HG03342 (cell line): Measurements from ENCODE around the gene PDE4B.

Experiments used
- ATAC-seq: cut with Tn5 transposase; IDR thresholded peaks from one replicate; pipeline ENCODE4 v1.9.1; 2021; ENCODE audit warnings: mild to moderate bottlenecking, moderate library complexity; ENCODE audit not compliant: unreplicated experiment

Gene PDE4B

DNA sequence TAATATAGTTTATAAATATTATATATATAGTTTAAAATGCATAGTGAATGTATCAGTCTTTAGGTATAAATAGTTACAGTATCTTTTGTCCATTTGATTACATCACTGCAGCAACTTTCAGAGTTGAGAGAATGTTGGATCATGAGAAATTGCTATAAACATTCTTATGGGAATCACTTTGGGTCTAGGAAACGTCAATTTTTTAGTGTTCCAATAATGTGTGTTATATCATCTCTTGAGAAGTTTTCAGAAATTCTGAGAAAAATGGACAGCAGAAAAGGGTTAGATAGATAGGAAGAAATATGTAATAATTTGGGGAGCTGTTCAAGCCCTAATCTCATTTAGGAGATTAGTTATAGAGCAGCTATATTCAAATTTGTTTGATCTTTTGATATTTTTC, 556.1 kb downstream of the PDE4B start:
- no peak for ATAC-seq

DNA sequence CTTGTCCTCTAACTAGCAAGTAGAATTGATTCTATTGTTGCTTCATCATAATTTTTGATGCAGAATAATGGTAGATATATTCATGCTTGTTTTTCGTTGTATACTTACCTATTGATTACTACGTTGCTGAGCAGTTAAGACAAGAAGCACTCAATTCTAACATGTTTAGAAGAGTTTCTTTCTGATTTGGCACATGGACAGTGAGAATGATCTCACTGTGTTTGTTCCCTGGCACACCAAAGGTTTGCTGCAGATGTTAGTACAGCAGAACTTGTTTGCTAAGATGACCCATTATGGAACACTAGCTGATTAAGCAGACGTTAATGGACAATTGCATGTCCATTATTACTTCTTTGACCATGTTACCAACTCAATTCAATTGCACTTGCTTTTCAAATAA, 556.5 kb downstream of the PDE4B start:
- ATAC-seq: no peak

DNA sequence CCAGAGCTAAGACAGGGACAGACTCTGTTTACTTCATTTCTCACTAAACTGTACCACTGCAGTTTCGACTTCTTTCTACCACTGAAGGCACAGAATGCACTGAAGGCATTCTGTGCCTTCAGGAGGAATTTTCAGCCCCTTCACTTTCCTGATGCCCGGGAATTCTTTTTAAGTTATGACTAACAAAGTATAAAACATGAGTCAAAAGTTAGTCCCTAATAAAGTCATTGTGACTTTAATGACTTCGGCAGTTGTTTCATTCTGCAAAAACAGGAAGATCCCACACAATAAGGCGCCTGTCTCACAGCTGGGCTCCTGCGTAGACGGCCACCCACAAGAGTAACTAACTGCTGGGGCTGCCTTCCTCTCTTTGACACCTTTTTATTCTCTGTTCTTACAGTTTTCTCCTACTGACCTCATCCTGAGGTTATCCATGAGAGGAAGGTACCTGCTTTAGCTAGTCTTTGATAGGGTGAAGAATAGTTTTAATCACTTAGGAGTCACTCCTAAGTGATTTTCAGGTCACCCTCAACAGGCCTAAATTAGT, 557.4 kb downstream of the PDE4B start:
- peak; percentile 60 for ATAC-seq

DNA sequence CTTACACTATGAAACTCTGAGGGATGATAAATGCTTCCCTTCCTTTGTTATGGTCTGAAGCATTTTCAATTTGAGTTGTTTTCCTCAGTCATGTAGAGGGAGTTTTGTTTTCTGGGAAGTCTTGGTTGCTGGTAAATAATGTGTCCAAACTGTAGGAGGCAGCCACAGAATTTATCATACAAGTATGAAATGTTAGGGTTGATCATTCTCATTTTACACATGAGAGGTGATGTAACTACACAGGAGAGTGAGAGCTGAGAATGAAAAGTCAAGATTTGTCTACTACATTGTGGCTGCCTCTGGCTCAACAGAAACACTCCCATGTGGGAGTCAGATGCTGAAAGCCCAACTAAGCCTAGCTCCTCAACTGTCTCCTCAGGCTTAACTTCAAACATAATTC, 558.8 kb downstream of the PDE4B start:
- ATAC-seq: peak; percentile 32

DNA sequence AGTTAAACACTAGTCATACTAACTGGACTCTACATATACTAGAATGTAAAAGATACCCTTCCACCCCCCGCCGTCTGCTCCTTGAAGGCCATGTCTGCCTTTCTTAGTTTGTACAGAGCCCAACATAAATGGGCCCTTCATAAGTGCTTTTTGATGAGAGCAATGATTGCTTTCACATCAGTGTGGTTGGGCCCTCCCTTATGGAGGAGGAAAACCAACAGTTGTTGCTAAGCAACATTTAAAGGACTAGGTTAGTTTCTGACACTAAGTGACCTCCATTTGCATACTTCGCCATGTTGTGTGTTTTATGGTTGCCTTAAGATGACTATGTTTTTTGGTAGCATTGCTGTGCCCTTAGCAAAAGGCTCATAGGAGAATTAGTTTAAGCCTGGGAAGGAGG, 559.2 kb downstream of the PDE4B start:
- ATAC-seq: peak; percentile 71

DNA sequence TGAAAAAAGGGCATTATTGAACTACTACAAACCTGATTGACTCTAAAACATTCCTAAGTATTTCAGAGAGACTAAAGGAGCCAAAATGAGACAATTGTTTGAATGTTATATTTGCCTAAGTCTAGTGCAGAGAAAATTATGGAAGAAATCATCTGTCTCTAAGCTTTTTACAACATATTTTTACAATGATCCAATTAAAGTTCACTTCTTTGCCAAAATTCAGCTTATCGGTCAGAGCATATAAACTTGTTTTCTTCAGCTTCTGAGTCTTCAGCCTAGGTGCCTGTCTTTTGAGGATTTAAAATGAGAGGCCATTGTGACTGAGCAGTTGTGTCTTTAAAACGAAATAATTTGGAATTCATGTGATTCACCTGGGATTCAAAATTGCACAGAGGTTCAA, 560.1 kb downstream of the PDE4B start:
- ATAC-seq: no peak

DNA sequence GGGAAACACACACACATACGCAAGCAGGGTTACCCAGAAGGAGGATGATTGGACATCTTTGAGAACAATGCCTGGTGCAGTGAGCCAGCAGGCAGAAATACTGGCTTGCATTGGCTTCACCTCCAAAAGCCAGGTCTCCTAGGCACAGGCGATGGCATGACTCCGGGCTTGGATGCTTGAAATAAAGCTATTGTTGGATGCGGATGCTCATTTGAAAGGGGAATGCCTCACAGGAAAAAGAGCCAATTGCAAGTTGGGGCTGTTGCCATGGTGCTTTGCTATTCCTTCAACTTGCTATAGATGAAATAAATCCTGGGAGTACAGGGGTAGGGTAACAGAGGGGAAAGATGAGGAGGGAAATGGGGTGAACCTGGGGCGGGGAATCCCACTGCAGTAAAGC, 560.6 kb downstream of the PDE4B start:
- ATAC-seq: no peak

DNA sequence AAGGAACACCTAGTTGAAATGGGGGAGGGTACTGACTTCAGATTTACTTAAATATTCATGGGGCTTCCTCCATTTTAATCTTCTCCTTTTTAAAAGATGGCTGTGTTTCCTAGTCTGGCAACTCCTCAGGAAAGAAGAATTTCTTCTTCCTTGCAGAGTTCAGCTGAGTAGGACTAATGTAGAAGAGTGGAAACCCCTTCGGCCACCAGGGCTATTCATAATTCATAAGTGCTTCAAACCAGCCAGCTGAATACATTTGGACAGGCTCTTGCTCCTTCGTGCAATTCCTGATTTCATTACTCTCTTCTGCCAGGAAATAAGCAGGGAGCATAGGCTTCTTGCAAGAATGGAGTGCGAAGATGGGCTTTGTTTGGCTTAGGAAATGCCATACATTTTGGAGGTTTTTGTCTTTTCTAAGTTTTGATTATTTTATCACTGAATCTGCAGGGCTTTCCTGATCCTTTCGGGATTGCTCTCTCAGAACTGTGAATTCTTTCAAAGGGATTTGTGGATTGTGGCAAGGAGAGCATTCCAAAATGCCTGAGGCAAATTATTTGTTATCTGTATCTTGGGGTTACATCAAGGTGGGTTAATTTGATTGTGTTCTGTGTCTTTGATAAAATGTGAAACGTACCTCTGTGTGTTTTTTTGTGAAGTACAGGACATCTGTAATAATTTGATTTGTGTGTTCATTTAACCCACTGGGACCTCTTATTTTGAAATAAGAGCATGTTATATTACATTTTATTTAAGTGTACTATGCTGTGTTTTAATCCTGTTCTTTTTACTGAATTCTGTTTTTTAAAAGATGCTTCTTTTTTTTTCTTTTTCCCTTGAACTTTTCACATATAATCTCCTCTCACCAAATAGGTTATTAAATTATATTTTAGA, 561.9 kb downstream of the PDE4B start:
- no peak for ATAC-seq

DNA sequence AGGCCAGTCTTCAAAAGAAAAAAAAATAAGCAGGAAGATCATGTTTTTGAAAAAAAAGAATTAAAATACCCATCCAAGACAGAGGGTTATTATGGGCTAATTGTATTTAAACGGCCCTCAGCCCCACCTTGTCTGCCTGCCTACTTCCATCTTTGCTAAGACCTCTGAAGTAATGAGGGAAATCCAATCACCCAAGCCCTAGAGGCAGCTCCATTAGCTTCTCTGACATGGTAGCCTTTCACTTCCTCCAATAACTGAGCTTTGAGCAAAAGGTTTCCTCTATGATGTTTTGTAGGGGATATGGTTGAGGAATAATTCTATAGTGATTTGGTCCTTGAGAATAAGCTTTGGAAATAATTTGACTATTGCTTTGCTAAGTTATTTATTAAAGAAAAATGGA, 563.1 kb downstream of the PDE4B start:
- no peak for ATAC-seq

DNA sequence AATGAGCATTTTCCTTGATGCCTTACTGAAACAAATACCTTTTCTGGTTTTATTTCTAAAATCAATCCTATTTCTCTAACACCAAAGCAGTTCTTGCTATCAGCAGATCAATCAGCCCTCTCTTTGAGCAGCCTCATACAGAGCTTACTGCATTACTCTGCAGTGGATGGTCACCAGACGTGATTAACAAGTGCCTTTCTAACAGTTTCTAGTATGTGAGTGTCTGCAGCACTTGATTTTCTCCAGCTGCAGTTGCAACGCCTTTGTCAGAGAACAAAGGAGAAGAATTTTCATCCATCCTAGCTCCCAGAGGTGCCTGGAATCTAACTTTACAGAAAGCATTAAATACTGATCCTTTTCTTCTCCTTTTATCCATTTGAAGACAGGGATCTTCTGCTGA, 563.9 kb downstream of the PDE4B start:
- no peak for ATAC-seq

DNA sequence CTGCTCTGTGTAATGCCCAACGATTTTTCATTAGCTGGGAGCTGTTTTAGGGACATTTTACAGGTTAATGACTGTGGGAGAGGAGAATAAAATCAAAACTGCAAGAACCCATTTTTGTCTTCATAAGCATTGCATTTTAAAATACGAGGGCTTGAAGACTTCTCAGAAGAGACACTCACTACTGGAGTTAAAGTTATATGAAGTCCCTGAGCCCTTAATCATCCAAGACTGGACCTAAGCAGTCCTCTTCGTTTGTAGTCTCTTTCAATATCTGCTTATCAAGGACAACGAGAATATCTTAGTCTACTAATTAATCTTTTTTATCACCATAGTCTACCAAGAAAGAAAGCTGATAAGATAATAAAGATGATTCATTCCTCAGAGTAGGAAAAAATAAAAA, 564.3 kb downstream of the PDE4B start:
- no peak for ATAC-seq

DNA sequence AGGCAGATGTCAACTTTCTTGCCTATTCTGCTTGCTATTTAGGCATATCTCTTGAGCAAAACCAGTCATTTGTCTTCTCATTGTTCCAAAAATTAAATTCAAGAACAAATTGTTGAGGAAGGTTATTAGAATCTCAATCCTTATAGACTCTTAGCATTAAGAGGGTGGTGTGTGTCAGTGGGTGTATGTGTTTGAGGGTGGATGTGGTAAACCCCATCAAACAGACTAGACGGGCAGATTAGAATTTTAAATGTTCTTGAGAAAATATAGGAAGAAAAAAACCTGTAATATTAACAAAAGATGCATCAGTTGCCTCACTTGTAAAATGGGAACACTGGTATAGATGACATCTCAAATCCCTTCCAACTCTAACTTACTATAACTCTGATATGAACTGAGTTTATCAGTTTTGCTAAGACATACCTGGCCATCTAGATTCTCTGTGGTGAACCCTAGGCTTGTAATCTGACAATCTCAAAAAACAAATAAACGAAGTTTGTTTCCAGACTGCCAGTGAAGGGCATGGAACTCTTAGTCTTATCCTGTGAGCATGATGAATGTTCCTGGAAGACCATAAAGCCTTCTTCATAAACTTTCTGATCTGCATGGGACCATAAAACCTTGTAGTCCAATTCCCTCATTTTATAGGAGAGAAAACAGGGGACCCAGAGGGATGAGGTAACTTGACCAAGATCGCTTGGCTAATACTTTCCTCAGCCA, 564.9 kb downstream of the PDE4B start:
- ATAC-seq: no peak

DNA sequence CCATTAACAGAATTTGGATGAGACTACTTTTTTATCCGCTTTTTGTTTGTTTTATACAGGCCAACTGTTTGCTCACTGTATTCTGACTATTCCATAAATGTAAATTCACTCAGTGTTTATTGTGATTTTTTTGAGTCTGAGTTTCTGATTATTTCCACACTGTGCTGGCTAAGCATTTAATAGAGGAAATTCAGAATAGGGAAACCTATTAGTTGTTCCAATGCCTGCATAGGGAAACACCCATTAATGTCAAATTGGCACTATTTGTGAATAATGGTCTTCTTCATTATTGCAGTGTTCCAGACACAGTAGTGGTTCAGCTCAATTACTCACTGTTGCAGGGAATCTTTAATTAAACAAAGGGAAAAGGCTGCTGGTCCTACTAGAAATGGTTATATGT, 566.6 kb downstream of the PDE4B start:
- ATAC-seq: no peak

DNA sequence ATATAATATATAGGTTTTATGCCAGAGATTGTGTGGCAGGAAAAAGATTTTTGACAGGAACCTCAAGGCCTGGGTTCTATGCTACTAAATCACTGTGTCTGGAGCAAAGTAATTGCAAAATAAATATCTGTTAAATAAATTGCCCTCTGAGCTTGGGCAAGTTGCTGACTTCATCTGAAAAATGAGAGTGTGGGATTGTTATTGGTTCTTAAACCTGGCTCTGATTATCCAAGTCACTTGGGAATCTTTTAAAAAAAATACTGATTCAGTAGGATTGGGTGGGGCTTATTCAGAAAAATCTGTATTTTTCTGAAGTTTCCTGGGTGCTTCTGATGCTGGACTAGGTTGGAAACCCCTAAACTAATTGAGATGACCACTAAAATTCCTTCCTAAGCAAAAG, 567.1 kb downstream of the PDE4B start:
- ATAC-seq: no peak

DNA sequence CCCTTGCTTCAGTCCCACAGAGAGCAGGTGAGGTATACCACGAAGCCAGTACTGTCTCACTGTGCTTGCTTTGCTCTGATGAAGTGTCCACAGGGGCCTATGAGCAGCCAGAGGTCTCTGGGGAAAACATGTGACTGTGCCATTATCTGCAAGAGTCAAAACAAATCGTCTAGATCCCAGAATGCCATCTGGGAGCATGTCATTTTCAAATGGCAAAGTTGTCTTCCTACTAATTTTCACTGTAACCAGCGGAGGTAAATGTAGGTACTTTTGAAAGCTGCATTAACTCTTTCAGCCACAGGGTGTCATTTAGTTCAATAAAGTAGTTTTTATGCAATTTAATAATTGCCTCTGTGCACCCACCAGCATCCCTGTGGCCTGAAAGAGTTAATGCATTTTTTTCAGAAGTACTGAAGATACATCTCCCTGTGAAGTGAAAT, 567.6 kb downstream of the PDE4B start:
- ATAC-seq: peak; percentile 68

DNA sequence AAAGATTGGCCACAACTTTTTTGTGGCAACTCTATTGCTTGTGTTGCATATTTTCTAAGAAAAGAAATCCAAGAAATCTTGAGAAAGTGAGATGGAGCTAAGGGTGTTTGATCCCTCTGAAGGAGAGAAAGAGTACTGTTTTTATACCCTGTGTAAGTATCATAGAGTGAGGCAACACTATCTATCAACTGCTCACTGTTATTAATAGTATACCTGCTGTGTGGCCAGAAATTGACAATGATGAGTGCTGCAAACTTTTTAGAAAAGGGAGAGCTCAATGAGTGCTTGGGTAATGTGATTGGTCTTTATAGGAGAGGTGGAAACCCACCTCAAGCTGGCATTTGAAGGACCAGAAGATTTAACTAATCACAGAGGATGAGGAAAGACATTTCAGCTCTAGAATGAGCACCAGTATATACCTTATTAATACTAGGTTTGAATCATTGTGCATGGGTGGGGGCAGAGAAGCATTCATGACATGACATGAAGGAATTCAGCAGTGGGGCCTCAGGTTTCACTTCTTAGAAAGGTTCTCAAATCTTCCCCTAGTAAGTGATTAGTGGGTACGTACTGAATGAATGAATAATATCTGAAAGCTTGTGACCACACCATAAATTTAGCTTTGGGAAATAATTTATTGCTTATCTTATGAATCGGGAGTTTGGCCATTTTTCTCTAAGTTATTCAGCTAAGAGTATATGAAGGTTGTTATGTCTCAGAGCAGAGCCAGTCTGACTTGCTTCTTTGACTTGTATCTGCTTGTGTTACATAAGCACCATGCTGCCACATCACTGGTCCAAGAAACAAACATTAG, 572.1 kb downstream of the PDE4B start:
- peak; percentile 51 for ATAC-seq

DNA sequence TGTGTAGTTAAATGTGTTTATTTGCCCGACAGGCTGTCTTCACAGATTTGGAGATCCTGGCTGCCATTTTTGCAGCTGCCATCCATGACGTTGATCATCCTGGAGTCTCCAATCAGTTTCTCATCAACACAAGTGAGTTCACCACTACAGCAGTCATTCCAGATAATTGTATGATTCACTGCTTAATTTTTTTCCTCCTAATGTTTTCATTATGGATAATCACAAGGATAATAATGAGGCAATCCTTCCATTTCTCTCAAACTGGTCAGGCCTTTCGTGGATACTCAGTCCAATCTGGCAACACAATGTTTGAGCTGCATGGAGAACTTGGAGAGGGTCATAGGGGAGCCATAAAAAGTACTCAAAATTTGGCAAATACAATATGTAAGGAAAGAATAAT, 572.9 kb downstream of the PDE4B start:
- no peak for ATAC-seq

DNA sequence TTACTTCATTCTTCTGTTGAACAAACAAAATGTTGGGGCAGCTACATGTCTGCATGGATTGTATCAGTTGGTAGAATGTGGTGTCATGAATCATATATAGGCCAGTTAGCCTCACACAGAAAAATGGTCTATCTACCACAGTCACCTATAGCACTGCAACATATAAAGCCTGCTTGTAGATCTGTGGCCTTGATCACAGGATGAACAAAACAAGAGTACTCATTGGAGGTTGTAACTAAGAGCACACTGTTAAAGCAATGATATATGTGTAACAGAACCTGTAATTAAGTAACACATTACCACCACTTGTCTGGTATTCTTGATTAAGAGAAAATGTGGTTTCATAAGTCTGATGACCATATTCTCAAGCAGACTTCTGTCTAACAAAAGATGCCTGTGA, 573.9 kb downstream of the PDE4B start:
- no peak for ATAC-seq

DNA sequence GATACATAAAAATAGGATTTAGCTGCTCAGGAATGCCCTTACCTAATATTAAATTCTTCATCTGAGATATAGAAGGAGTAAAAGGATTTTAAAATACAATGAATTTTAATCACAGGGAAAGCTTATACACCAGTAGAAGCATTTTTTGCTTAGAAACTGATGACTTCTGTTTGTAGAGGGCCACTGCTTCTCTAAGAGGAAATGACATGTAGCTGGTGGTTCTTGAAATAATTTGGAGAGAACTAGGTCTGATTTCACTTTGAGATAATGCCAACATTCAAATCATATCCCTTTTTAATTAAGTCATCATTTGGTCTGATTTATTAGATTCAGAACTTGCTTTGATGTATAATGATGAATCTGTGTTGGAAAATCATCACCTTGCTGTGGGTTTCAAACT, 574.7 kb downstream of the PDE4B start:
- ATAC-seq: no peak

DNA sequence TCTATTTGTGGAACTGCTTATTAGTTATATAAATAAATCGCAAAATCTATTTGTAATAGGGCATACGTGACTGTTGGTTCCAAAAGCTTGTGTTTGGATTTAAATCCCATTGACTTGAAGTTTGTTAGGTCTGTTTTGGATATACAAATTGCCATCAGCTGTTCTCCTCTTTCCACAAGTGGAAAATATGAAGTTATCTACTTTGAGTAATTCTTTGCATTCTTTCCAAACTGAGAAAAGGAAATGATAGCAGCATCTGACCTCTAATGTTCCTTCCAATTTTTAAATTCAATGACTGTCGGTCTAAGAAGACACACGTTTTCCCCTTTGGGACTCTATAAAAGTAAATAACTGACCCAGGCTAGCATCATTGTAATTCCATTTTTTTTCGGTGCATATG, 575.6 kb downstream of the PDE4B start:
- ATAC-seq: no peak

DNA sequence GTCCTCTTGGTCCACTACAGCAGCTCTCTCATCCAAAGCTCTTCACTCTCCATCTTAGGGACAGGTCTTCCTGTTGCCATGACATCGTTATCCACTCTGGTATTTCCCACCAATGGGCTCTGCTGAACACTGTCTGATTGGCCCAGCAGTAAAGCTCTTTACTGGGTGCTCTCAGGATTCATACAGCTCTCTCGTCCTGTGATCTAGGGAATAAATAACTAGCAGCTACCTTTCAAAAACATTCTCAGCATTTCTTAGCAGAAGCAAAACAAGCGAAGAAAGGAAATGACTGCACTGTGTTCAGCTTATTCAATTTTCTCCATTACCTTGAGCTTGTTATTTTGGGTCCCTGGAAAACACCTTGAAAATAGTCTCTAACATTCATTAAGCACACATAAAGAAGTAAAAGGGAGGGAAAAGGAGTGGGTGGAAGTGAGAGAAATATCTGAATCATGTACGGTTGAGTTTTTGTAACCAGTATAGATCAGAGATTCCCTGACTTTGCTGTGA, 577.8 kb downstream of the PDE4B start:
- ATAC-seq: no peak
